Dedifferentiated amniotic fluid mesenchymal stem cell (primary cell): ENCODE data around the gene TRABD.

Experiments
- DNase-seq: peaks from one replicate; pipeline ENCODE4 v3.0.0-alpha.2; 2016; ENCODE audit errors: extremely low spot score

The TRABD gene

GRCh38 chr22:50217543-50218152 is 31.9 kb downstream of the TRABD start:
- DNase-seq: no peak

GRCh38 chr22:50218153-50218995 is 32.7 kb downstream of the TRABD start:
- no peak for DNase-seq

- DNase-seq: no peak
Measured at GRCh38 chr22:50218996-50219727, 33.4 kb downstream of the TRABD start.

- no peak for DNase-seq
Measured at GRCh38 chr22:50219800-50220602, 34.3 kb downstream of the TRABD start.

- no peak for DNase-seq
Measured at GRCh38 chr22:50220603-50221409, 35.1 kb downstream of the TRABD start.

GRCh38 chr22:50221410-50222300 is 35.9 kb downstream of the TRABD start:
- no peak for DNase-seq

GRCh38 chr22:50222508-50222907 is 36.8 kb downstream of the TRABD start:
- no peak for DNase-seq

GRCh38 chr22:50224071-50224470 is 38.4 kb downstream of the TRABD start:
- DNase-seq: no peak

- no peak for DNase-seq
Measured at GRCh38 chr22:50225200-50225969, 39.7 kb downstream of the TRABD start.

GRCh38 chr22:50226063-50226874 is 40.6 kb downstream of the TRABD start:
- no peak for DNase-seq

GRCh38 chr22:50226875-50227165 is 41.1 kb downstream of the TRABD start:
- no peak for DNase-seq

- no peak for DNase-seq
Measured at GRCh38 chr22:50227579-50228215, 42.0 kb downstream of the TRABD start.

- no peak for DNase-seq
Measured at GRCh38 chr22:50228366-50228765, 42.7 kb downstream of the TRABD start.

- no peak for DNase-seq
Measured at GRCh38 chr22:50229370-50229769, 43.7 kb downstream of the TRABD start.

- no peak for DNase-seq
Measured at GRCh38 chr22:50232481-50233151, 46.9 kb downstream of the TRABD start.

GRCh38 chr22:50233223-50233622 is 47.5 kb downstream of the TRABD start:
- no peak for DNase-seq

- no peak for DNase-seq
Measured at GRCh38 chr22:50236731-50237409, 51.2 kb downstream of the TRABD start.
